Hepatocyte (in vitro differentiated cells): ENCODE results near the gene EBF4.

Source experiments
- EZH2 ChIP-seq: fragments of 200-600 bp; sonication (generic); IDR thresholded peaks from 2 replicates; pipeline ENCODE4 v1.6.1; 2016; ENCODE audit warnings: antibody characterized with exemption, mild to moderate bottlenecking, borderline replicate concordance
- EZH2phosphoT487 ChIP-seq: fragments of 200-600 bp; sonication (generic); IDR thresholded peaks from one replicate; pipeline ENCODE4 v1.6.1; 2018; ENCODE audit warnings: antibody characterized with exemption, mild to moderate bottlenecking, low read depth, moderate library complexity; ENCODE audit not compliant: unreplicated experiment, severe bottlenecking
- TF ChIP-seq, protein P1 (sequence below): fragments of 200-600 bp; sonication (generic); IDR thresholded peaks from 2 replicates; pipeline ENCODE4 v1.5.1; 2016; ENCODE audit warnings: antibody characterized with exemption, mild to moderate bottlenecking; ENCODE audit not compliant: poor library complexity

DNA sequence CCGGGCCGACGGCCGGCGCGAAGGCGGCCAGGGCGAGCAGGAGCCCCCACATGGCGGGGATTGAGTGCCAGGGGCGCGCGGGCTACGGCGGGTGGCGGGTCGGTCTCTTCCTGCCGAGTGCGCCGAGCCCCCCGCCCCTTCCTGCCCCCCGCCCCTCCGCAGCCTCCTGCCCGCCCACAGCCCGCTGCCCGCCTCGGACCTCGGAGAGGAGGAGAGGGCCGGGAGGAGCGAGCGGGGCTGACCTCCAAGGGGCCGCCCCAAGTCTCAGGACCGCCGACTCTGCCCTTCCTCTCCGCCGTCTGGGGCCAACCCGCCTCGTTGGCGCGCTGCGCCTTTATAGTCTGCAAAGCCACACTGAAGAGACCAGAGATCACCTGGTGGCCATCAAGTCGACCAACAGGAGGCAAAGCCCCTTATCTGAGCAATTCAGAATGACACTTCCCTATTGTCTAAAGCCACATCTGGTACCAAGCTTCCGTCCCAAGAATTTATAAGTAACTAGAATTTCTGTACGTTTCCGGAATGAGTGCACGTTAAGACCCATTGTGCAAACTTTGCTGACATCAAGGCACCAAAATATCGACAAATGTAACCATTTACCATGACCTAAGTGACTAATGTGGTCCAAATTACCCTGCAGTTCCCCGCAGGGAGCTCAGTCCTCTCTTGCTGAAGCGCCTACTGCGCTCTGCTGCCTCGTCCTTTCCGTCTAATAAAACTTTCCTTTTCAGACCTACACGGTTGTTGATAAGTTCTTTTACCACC is 108.1 kb downstream of the EBF4 start, which contains the start of gene CPXM1:
- TF ChIP-seq, protein P1, sequence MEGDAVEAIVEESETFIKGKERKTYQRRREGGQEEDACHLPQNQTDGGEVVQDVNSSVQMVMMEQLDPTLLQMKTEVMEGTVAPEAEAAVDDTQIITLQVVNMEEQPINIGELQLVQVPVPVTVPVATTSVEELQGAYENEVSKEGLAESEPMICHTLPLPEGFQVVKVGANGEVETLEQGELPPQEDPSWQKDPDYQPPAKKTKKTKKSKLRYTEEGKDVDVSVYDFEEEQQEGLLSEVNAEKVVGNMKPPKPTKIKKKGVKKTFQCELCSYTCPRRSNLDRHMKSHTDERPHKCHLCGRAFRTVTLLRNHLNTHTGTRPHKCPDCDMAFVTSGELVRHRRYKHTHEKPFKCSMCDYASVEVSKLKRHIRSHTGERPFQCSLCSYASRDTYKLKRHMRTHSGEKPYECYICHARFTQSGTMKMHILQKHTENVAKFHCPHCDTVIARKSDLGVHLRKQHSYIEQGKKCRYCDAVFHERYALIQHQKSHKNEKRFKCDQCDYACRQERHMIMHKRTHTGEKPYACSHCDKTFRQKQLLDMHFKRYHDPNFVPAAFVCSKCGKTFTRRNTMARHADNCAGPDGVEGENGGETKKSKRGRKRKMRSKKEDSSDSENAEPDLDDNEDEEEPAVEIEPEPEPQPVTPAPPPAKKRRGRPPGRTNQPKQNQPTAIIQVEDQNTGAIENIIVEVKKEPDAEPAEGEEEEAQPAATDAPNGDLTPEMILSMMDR, result no peak
- TF ChIP-seq EZH2, result no peak
- TF ChIP-seq EZH2phosphoT487, result no peak
